LNCaP clone FGC (cell line): ENCODE measurements around the gene DTX1.
A peak's percentile ranks its signal among the peaks of the same experiment; 100 is the strongest.

ENCODE experiments used
- DNase-seq: peaks from one replicate; pipeline ENCODE4 v3.0.0-alpha.2; 2011; ENCODE audit warnings: low read depth
- H3K4me3 ChIP-seq: 2 replicates; pipeline ENCODE4 v1.5.1; 2011; ENCODE audit warnings: mild to moderate bottlenecking, low read depth, low read length, control low read depth
- CTCF ChIP-seq: IDR thresholded peaks from 2 replicates; pipeline ENCODE4 v1.5.1; 2012; ENCODE audit warnings: mild to moderate bottlenecking; ENCODE audit not compliant: control insufficient read depth, insufficient read depth; ENCODE audit errors: extremely low read depth

Gene DTX1

DNA sequence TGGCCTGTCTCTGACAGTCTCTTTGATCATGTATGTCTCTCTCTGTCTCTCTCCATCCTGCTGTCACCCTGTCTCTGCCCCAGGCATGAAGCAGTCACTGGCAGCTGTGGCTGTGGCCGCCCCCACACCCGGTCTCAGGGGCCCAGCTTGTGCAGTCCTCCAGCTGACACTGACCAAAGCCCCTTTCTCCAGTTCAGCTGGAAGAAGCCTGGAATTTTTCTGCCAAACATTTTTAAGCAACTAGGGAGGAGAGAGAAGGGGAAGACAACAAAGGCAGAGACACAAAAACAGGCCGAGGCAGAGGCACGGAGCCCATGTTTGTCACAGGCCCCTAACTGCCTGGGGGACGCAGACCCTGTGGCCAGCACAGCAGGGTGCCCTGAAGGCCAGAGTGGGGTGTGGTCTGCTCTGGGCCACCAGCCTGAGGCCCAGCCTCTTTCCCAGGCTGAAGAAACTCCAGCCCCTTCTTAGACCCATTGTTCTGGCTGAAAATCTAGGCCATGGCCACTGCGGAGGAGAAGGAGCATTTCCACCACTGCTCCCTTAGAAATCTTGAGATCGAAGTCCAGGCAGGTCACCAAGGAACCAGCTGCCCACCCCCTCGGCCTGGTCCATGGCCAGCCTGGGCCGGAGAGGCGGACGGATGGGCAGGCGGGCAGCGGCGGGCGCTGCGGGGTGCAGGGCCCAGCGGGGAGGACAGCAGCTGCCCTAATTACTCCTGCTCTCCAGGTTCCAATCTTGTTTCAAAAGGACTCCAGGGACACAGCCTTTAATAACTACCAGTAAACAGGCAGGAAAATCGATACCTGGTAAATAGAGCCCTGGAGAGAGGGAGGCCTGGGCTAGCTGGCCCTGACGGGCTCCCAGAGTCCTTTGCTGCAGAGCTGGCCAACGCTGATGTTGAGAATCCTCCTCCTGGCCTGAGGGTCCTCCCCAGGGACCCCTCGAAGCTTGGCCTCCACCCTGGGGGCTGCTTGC lies 14.9 kb downstream of the DTX1 start:
- no peak for TF ChIP-seq CTCF
- DNase-seq: no peak
- H3K4me3 ChIP-seq: no peak overlapping the region

- no peak overlapping the region for H3K4me3 ChIP-seq
- TF ChIP-seq CTCF: no peak
- peak; percentile 17 for DNase-seq
Observed at GRCh38 chr12:113072136-113072535, 15.6 kb downstream of the DTX1 start.

GRCh38 chr12:113073586-113073985 lies 17.1 kb downstream of the DTX1 start:
- DNase-seq: no peak
- TF ChIP-seq CTCF: no peak

DNA sequence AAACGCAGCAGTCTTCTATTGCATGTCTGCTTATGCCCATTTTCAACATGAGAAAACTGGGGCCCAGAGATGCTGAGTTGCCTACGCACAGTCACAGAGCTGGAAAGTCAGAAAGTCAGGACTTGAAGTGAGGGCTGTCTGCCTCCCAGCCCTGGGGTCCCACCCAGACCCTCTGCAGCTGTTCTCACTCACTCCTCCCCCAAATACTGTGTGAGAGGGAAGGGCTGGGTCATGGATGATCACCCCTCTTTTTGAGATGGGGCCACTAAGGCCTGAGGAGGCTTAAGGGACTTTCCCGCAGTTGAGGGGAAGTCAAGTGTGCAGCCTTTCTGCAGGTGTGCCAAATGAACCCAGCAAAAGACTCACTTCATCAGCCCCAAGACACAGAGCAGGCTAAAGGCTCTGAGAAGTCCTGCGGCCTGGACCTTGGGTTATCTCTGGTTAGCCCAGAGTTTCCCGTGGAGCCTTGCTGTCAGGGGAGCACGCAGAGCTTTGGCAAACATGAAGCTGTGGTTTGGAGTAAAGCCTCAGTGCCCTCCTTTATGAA lies 18.7 kb downstream of the DTX1 start:
- DNase-seq: no peak
- TF ChIP-seq CTCF: no peak
- no peak overlapping the region for H3K4me3 ChIP-seq

More at GRCh38 chr12:113073586-113073985, 17.1 kb downstream of the DTX1 start:
- H3K4me3 ChIP-seq: no peak overlapping the region

GRCh38 chr12:113077057-113077858 lies 20.7 kb downstream of the DTX1 start:
- no peak overlapping the region for H3K4me3 ChIP-seq
- no peak for TF ChIP-seq CTCF
- DNase-seq: no peak

- no peak overlapping the region for H3K4me3 ChIP-seq
- DNase-seq: no peak
- no peak for TF ChIP-seq CTCF
Observed at GRCh38 chr12:113077859-113078255, 21.3 kb downstream of the DTX1 start.
